M059J (cell line): ENCODE data around the gene SORCS2. TPM values are rescaled to one million over a fixed set of nuclear protein-coding genes. Genes with fewer than 3 reads are reported as not detected.

Experiments used
- DNase-seq: peaks from one replicate; pipeline ENCODE4 v3.0.0-alpha.2; 2012; ENCODE audit warnings: low read depth
- total RNA-seq: library from RNA; depleted of rRNA; stranded (reverse); fragments of >200 nt; shearing (Covaris generic); gene quantifications from 2 replicates; pipeline ENCODE4 v1.2.3, GENCODE V29; 2014

Gene SORCS2
- total RNA-seq, 1 experiment from 2014 or later = 0.02 TPM

DNA sequence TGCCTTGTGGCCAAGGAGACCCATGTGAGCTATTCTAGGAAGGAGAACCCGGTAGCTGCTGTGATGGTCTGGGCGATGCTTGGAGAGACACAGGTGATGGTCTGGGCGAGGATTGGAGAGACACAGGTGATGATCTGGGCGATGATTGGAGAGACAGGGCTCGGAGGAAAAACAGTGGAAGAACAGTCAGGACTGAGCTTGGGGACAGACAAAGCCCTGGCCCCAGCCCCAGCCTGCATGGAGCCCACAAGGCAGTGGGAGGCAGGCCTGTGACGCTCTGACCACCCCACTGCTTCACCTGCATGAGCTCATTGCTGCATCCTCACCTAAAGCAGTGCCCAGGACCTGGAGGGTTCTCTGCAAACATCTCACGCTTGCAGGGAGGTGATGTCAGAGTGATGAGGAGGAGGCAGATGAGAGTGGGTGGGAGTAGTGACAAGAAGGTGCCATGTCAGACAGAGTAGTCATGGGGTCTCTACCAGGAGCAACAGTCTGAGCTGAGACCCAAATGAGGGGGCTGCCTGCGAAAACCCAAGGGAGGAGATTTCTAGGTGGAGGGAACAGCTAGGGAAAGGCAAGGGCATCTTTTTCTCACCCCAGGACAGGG, 278.3 kb downstream of the SORCS2 start:
- DNase-seq = no peak

DNA sequence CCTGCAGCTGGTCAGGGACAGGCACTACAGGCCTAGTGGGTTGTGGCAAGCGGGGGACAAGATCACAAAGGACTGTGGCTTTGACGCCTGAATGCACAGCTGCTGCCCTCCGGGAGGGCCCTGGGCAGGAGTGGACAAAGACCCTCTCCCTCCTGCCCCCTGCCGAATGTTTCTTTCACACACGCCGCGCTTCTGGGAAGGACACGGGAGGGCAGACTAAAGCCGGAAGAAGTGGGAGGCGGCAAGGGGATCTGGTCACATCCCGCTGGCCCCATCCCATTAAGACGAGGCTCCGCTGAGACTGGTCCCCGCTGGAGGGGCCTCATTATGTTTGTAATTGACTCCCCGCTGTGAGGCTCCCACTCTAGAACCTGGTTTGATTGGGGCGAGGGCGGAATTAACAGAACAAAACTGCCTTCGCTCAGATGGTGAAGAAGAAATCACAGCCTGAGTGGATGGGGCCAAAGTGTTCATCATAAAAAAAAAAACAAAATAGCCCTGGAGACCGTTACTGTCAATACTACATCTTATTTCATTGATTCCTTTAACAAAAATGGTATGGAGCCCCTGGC, 280.2 kb downstream of the SORCS2 start:
- no peak for DNase-seq

DNA sequence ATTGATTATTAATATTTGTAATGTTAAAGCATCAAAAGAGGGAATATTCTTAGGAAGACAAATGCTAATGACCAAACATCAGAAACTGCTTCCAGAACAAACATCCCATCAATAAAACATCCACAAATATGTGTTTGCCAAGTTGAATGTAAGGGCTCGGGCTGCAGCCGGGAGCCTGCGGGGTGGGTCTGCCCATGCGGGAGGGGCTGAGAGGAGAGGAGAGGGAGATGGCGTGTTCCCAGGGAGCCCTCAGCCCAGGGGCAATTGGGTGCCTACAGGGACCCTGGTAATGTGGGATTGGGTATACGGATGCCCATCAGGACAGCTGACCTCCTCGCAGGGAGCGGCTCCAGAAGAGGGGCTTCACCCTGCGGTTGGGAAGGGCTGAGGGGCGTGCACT, 280.7 kb downstream of the SORCS2 start:
- DNase-seq = no peak

DNA sequence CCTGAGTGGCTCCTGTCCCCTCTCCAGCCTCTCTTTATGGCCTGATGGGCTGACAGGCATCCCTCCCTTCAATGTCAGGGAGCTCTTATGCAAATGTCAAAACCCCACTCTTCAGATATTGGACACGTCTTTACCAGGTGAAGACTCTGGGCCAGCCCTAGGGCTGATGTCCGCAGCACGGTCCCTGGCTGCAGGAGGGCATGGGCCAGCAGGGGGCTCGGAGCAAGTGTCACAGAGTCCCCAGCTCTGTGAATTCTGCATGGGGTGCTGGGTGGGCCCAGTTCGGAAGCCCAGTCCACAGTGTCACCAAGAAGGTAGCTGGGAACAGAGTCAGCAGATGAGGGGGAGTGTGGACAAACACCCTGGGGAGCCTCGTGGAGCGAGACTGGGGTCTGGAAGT, 282.0 kb downstream of the SORCS2 start:
- no peak for DNase-seq

DNA sequence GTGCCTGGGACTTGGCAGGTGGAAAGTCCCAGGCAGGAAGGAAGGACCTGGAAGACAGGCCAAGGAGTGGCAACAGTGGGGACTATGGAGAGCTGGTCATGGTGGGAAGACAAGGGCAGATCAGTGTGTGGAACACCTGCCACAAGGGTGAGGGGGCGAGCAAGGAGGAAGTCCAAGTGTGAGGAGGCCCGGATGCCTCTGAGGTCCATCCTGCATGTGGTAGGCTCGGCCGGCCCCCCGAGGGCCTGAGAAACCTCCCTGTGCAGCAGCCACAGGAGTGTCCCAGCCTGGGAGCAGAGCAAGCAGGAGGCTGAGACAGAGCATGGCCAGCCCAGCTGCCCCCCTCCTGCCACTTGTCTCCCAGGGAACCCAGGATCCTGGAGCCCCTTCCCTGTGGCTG, 282.9 kb downstream of the SORCS2 start:
- no peak for DNase-seq

DNA sequence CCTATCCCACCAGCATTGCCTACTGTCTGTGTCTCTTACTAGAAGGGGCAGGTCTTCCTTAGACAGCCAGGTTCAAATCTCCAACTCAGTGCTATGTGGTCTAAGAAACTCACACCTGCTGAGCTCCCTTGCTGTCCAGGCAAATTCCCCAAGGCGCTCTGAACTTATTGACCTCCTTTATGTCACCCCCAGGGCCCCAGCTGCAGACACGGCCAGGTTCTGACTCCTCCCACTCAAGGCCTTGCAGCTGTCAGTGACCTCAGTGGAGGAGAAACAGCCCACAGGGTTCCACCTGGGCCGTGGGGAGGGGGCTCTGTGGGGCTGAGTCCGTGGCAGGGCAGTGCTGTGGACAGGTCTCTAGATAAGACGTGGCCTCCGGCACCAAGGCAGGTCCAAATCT, 284.5 kb downstream of the SORCS2 start:
- no peak for DNase-seq

DNA sequence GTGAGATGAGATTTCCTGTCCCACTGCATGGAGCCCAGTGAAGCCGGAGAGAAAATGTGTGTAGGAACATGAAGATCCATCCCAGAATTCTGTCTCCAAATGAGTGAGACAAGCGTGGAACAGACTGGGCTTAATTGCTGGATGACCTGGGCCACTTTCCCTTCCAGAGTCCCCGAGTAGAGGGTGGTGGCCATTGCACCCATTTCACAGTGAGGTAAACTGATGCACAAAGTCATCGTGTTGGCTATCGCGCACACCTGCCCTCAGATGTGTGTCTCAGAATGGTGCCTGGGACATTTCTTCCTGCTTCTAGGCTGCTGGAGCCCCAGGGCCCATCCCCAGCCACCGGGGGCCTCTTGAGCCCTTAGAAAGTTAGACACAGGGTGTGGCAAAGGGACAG, 285.4 kb downstream of the SORCS2 start:
- DNase-seq = no peak

DNA sequence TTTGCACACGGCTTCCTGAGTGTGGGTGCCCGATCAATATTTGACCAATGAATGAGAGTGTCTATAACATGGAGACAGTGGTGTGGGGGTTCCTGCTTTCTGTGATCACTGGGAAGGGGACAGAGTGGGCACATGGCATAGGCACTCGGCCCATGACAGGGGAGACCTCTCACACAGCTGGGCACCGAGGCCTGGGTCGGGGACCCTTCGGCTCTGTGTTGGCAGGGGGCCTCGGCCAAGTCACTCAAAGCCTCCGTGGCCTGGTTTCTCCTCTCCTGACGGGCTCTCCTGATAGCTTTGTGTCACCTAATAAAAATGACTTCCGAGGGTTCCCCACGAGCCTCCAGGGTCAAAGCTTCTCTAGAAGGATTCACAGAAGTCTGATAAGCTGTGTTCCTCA, 286.3 kb downstream of the SORCS2 start:
- DNase-seq = no peak

DNA sequence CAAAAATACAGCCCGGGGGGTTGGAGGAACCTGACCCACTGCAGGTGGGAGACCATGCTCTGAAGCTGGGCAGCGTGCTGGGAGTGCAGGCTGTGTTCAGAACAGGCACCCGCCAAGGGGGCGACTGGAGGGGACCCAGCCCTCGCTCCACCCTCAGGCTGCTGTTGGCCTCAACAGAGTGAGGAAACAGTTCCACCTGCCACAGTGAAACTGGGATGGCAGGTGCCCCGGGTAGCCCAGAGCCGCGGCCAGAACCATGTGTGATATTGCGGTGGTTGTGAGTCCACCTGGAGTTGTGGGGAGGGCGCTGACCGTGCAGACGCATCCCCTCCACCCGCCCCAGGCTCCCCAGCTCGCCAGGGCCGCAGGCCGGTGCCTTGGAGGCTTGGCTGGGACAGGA, 288.1 kb downstream of the SORCS2 start:
- DNase-seq = no peak

DNA sequence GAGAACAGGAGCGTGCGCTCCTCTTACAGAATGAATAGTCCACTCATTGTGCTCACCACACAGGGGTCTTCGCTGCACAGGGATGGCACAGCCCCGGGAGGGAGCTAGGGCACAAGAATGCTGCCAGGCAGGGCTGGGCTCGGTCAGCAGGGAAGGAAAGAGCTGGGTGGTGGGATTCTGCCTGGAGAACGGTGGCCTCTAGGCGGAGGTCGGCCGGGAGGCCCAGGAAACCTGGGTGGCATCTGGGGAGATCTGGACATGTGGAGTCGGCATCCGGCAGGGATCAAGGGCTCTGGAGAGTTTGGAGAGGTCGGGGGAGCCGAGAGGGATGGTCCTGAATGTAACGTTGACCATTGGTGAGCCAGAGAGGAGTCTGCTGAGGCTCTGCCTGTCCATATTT, 288.9 kb downstream of the SORCS2 start:
- no peak for DNase-seq

DNA sequence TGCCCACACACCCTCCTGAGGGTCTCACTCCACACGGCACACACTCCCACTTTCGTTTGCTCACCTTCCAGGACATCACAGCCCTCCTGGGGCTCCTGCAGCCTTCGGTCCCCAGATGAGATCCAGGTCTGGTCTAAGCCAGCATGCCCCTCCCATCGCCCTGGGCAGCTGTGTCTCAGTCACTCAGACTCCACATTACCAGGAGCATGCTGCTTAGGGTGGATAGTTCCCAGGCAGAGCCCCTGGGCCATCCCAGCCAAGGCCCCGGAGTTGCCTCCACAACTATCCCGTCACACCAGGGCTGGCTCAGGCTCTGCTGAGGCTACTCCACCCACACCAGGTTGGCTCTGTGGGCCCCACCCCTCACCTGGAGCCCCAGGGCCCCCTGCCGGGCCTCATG, 292.8 kb downstream of the SORCS2 start:
- DNase-seq = no peak

DNA sequence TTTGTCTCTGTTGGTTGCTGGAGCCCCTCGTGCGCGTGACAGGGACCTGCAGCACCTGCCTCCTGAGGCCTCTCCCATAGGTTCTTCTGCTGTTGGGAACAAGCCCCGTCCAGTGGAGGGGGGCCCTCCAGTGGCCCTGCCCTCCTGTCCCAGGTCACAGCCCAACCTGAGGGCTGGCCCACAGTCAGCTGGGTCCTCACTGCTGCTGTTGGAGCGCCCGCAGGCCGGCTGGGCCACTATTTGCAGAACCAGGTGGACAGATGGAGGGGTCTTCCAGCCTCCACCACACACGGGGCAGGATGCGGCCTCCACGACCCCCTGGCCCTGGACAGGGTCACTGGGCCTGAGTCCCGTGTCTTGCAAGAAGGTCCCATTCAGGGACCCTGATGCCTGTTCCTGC, 293.8 kb downstream of the SORCS2 start:
- no peak for DNase-seq

DNA sequence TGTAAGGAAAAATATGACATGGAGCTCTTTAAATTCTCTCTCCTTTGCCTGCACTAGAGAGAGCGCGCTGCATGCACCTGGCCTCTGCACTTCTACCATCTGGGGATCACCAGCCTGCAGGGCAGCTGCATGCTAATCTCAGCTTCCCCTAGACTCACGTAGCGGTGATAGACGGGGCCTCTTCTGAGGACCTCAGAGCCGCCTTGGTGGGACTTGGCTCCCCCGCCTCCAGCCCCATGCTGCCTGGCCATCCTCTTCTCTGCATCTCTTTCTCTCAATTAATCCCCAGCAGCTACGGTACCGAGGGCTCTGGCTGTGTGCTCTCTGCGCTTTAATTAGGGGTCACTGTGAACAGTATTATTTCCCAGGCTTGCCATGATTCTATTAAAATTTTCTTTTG, 295.2 kb downstream of the SORCS2 start:
- DNase-seq = no peak

DNA sequence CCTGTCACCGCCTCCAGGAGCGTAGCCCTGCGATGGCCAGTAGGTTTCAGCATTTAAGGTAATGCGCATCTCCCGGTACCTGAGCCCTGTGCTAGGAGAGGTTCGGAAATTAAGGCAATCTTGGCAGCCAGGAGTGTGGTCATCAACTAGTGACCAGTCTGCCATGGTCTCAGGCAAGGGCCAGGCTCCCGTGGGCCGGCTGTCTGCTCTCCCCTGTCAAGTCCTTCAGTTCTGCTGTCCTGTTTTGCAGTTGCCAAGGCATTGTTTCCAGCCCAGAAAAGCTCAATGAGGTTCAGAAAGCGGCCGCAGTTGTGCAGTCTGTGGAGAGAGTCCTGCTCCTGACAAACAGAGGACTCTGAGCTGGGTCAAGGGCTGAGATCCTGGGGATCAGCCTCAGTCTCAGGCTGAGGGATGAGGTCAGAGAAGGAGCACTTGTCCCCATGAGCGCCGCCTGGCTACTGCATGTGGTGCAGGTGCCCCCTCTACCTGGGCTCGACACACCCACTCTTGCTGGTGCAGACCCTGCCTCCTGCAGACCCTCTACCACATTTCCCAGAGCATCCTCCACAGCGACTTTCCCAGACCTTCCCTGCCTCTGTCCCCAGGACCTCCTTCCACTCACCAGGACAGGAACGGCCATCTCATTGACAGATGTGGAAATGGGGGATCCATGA, 295.8 kb downstream of the SORCS2 start:
- no peak for DNase-seq

DNA sequence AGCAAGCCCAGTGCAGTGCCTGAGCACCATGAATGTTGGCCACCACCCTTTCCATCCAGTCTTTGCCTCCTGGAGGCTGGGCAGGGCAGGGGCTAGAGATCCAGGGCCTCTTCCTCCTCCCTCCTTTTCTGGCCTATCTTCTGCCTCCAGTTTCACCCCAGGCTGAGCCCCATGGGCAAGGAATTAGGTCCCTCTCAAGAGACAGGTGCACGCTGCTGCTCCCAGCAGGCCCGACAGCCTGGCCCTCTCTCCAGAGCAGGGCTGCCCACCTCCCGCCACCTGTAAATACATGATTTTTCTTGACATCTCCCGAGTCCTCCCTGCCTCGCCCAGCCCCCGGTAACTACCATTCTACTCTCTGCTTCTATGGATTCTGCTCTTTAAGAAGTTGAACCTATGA, 299.6 kb downstream of the SORCS2 start:
- no peak for DNase-seq

DNA sequence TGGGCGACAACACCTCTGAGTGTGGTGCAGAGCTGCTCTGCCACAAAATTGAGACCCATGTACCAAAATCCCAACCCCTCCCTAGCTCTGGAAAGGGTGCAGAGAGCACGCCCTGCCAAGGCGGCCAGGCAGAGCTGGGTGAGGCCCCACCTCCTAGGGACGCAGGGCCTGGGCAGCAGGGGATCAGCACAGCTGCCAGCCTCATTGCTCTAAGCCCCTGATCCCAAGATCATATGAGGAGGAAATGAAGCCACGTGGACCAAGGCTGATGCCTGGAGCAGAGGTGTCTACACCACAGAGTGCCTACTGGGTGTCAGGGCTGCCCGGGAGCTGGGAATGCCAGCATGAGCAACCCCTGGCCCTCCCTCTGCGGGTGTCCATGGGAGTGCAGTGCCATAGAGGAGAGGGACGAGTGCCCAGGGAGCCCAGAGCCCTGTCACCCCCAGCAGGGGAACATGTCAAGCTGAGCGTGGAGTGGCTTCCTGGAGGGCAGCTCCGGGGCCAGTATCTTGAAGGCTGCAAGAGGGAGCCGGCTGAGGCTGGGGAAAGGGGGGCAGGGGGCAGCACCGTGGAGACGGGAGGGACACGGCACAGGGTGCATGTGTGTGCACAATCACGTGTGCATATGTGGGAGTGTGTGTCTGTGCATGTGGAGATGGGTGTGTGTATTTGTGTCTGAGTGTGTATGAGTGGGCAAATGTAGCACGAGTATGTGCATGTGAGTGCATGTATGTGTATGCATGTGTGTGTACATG, 306.3 kb downstream of the SORCS2 start:
- no peak for DNase-seq

DNA sequence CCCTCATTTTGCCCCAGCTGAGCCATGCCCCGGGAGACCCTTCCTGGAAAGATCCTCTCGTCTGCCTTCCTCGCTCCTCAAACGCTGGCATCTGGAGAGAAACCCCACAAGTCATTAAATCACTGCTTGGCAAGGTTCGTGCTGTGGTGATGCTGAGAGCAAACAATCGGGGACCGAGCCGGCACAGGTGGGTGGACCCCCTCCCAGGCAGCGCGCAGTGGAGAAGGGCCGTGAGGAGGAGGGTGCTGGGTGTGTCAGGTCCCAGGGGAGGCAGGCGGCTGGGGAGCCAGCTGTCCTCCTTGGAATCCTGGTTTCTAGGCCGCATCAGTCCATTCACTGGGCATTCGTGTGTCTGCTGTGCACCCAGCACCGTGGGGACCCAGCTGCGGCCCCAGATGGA, 307.3 kb downstream of the SORCS2 start:
- no peak for DNase-seq

DNA sequence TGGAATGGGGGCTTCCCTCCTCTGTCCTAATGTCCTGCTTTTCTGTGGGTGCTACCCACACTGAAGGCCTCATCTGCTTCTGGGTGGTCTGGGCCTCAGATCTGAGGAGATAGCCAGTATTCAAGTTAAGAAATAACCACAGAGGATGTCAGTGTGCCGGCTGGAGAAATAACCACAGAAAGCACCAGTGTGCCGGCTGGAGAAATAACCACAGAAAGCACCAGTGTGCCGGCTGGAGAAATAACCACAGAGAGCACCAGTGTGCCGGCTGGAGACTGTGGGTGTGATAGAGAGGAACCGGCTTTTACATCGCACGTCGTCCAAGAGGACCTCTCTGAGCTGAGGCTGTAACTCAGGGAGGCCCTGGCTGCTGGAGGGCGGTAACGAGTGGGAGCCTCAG, 308.1 kb downstream of the SORCS2 start:
- no peak for DNase-seq

DNA sequence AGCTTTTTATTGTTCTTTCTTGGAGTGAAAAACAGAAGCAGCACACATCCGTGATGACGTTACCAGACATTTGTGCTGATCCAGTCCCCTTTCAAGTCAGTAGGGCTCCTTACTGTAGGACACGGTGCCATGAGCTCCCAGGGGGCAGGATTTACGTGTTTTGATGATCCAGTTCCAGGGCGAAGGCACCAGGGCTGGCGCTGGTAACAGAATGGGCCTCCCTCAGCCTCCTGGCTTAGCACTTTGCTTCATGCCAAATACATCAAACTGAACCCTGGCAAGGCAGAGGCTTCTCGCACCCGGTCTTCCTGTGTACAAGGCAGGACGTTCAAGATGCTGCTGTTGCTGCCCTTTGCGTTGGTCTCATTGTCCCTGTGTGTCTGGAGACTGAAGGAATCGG, 309.0 kb downstream of the SORCS2 start:
- DNase-seq = no peak

DNA sequence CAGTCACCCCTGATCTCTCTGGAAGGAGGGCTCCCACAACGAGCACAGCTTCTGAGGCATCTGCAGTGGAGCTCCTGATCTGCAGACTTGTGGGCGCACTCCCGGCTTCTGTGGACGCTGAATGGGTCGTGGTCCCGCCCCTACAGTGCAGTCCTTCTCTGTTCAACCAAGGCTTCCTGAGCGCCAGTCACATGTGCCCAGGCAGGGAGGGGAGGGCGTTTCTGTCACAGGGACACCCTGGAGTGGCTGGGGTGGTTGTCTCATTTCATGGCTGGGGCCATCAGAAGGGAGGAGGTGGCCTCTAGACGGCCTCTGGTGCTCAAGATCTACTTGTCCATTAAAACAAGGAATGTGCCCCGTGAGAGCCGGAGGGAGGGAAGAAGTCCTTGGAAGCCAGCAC, 309.5 kb downstream of the SORCS2 start:
- DNase-seq = no peak

DNA sequence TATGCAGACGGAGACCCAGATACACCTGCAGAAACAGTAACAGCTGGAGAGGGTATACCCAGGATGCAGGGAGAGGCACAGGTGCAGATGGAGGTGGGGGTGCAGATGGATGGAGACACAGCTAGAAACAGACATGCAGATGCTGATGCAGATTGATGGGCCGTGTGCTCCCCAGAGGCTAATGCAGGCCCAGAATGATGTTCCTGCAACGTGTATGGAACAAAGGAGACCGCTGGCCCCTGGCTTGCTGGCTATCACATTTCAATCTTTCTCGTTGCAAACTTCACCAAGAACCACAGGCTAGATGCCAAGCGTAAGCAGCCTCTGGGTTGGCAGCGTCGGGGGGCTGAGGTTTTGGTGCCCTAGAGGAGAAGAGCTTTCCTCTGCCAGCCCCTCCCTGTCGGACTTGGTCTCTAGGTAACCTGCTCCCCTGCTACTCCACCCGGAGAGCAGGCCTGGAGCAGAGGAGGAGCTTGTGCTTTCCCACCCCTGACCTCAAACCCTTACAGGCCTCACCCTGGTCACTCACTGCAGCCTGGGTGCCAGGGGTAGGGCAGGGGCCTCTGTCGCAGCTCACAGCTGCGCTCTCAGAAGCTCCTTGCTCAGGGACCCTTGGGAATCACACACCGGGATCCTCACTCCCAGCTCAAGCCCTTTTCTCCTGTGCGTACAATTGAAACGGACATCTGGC, 311.4 kb downstream of the SORCS2 start:
- DNase-seq = no peak

DNA sequence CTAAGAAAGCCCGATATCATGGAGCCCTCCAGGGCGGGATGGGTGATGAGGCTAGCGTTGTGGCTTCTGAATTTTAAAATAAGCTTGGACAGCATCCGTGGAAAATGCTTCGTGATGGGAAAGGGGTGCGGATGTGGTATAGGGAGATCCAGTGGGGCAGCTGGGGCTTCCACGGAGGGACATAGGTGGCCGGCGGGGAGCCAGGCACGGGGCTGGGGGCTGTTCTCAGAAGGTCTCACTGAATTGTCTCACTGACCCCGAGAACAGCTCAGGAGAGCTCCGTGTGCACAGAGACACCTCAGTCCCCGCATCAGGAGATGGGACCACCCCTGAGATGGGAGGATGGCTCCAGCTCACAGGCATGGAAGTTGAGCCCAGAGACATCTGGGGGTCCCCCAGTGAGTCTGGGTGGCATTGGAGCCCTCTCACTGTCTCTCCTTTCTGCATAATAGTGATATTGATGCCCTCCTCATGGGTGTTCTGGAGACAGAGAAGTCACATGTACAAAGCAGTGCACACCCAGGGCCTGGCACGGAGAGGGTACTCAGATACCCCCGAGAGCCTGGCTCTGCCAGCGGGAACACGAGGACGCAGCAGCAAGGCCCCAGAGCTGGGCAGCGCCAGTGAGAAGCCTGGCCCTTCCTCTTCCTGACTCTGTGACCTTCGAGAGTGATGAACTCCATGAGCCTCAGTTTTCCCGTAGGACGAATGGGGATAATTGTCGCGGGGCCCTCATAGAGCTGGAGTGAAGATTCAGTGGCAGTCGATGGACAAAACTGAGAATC, 313.0 kb downstream of the SORCS2 start:
- no peak for DNase-seq
